Inferior parietal cortex (tissue), 1 donor: ENCODE results near the gene ZMAT5.

Experiments used
- DNase-seq: peaks from one replicate; pipeline ENCODE4 v3.0.0-alpha.2; 2016; ENCODE audit errors: extremely low spot score

Gene ZMAT5

GRCh38 chr22:29689206-29689879 lies 77.5 kb downstream of the ZMAT5 start:
- DNase-seq, result no peak

GRCh38 chr22:29684244-29684643 lies 82.6 kb downstream of the ZMAT5 start:
- no peak for DNase-seq

GRCh38 chr22:29683536-29683935 lies 83.3 kb downstream of the ZMAT5 start:
- DNase-seq, result no peak
